IMR-90 (cell line): ENCODE data around the gene DOCK9.

ENCODE experiments used
- BHLHE40 ChIP-seq: fragments of 150-350 bp; IDR thresholded peaks from 2 replicates; pipeline ENCODE4 v1.6.1; 2016; ENCODE audit warnings: mild to moderate bottlenecking, low read depth, low read length
- CEBPB ChIP-seq: IDR thresholded peaks from 2 replicates; pipeline ENCODE4 v1.6.1; 2012; ENCODE audit warnings: low read depth, low read length, improper control_type of control experiment
- POLR2A ChIP-seq: IDR thresholded peaks from 2 replicates; pipeline ENCODE4 v1.6.1; 2012; ENCODE audit warnings: mild to moderate bottlenecking, low read depth, low read length
- RAD21 ChIP-seq: IDR thresholded peaks from 2 replicates; pipeline ENCODE4 v1.6.1; 2012; ENCODE audit warnings: low read length, improper control_type of control experiment
- SMC3 ChIP-seq: fragments of 150-350 bp; IDR thresholded peaks from 2 replicates; pipeline ENCODE4 v1.6.1; 2016; ENCODE audit warnings: low read depth, mild to moderate bottlenecking, antibody characterized with exemption, low read length, moderate library complexity
- TF ChIP-seq, protein P1 (sequence below): conservative IDR thresholded peaks from 2 replicates; pipeline ENCODE4 v1.5.1; 2012; ENCODE audit warnings: mild to moderate bottlenecking, low read depth, low read length, improper control_type of control experiment
- TF ChIP-seq, protein P2 (sequence below): fragments of 150-350 bp; IDR thresholded peaks from 2 replicates; pipeline ENCODE4 v1.6.1; 2016; ENCODE audit warnings: low read depth, mild to moderate bottlenecking, low read length, moderate library complexity, borderline replicate concordance
- TF ChIP-seq, protein P3 (sequence below): fragments of 150-350 bp; IDR thresholded peaks from 2 replicates; pipeline ENCODE4 v1.6.1; 2017; ENCODE audit warnings: mild to moderate bottlenecking, antibody characterized with exemption, low read length, low read depth

- TF ChIP-seq, protein P1, sequence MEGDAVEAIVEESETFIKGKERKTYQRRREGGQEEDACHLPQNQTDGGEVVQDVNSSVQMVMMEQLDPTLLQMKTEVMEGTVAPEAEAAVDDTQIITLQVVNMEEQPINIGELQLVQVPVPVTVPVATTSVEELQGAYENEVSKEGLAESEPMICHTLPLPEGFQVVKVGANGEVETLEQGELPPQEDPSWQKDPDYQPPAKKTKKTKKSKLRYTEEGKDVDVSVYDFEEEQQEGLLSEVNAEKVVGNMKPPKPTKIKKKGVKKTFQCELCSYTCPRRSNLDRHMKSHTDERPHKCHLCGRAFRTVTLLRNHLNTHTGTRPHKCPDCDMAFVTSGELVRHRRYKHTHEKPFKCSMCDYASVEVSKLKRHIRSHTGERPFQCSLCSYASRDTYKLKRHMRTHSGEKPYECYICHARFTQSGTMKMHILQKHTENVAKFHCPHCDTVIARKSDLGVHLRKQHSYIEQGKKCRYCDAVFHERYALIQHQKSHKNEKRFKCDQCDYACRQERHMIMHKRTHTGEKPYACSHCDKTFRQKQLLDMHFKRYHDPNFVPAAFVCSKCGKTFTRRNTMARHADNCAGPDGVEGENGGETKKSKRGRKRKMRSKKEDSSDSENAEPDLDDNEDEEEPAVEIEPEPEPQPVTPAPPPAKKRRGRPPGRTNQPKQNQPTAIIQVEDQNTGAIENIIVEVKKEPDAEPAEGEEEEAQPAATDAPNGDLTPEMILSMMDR = no peak
- TF ChIP-seq CEBPB (no peak), POLR2A (no peak), BHLHE40 (no peak), SMC3 (no peak), RAD21 (no peak)
- TF ChIP-seq, protein P2, sequence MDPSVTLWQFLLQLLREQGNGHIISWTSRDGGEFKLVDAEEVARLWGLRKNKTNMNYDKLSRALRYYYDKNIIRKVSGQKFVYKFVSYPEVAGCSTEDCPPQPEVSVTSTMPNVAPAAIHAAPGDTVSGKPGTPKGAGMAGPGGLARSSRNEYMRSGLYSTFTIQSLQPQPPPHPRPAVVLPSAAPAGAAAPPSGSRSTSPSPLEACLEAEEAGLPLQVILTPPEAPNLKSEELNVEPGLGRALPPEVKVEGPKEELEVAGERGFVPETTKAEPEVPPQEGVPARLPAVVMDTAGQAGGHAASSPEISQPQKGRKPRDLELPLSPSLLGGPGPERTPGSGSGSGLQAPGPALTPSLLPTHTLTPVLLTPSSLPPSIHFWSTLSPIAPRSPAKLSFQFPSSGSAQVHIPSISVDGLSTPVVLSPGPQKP = no peak
- TF ChIP-seq, protein P3, sequence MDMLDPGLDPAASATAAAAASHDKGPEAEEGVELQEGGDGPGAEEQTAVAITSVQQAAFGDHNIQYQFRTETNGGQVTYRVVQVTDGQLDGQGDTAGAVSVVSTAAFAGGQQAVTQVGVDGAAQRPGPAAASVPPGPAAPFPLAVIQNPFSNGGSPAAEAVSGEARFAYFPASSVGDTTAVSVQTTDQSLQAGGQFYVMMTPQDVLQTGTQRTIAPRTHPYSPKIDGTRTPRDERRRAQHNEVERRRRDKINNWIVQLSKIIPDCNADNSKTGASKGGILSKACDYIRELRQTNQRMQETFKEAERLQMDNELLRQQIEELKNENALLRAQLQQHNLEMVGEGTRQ = no peak
These were observed 3.8 kb downstream of the DOCK9 start for GRCh38 chr13:98974053-98974452.
